GM20431 (cell line): ENCODE data around the gene TAS1R3.
"Not testable (repeated sequence)": the region's sequence is repeated elsewhere in the genome, so short reads cannot be mapped to it uniquely, and the experiment has no call there.

ENCODE experiments used
- in situ Hi-C: fragments of 300-500 bp; cut with MseI, MboI; formaldehyde crosslinking; loops from one replicate; pipeline ENCODE4 v1.15.0; 2020; ENCODE audit warnings: low sequenced_read_pairs; ENCODE audit not compliant: unreplicated experiment

The TAS1R3 gene

GRCh38 chr1:1364266-1364665, 33.2 kb downstream of the TAS1R3 start:
- in situ Hi-C loops, result no loop called here

GRCh38 chr1:1365875-1366698, 35.0 kb downstream of the TAS1R3 start:
- in situ Hi-C loops, result no loop called here

GRCh38 chr1:1366699-1367066, 35.6 kb downstream of the TAS1R3 start:
- in situ Hi-C loops, result no loop called here

GRCh38 chr1:1367315-1367714, 36.2 kb downstream of the TAS1R3 start:
- in situ Hi-C loops, result no loop called here

GRCh38 chr1:1370094-1370493, 39.0 kb downstream of the TAS1R3 start:
- in situ Hi-C loops, result not testable (repeated sequence)

- in situ Hi-C loops, result no loop called here
These were observed 39.8 kb downstream of the TAS1R3 start for GRCh38 chr1:1370771-1371300.

GRCh38 chr1:1371364-1371745, 40.3 kb downstream of the TAS1R3 start:
- in situ Hi-C loops, result no loop called here

GRCh38 chr1:1371746-1372711, 40.9 kb downstream of the TAS1R3 start:
- in situ Hi-C loops, result no loop called here

- in situ Hi-C loops, result no loop called here
These were observed 42.2 kb downstream of the TAS1R3 start for GRCh38 chr1:1373051-1373814.

GRCh38 chr1:1373815-1374588, 42.9 kb downstream of the TAS1R3 start:
- in situ Hi-C loops, result no loop called here

- in situ Hi-C loops, result no loop called here
These were observed 43.5 kb downstream of the TAS1R3 start for GRCh38 chr1:1374589-1374928.

GRCh38 chr1:1374929-1375662, 44.0 kb downstream of the TAS1R3 start, which contains the start of gene AURKAIP1:
AURKAIP1 (minus strand) TSS chr1:1375207; CDS start chr1:1374756, 451 bp downstream.
- in situ Hi-C loops, result no loop called here

- in situ Hi-C loops, result no loop called here
These were observed 45.6 kb downstream of the TAS1R3 start for GRCh38 chr1:1376551-1377226.

GRCh38 chr1:1377540-1378205, 46.6 kb downstream of the TAS1R3 start:
- in situ Hi-C loops, result no loop called here

GRCh38 chr1:1380860-1381259, 49.8 kb downstream of the TAS1R3 start:
- in situ Hi-C loops, result no loop called here

GRCh38 chr1:1381294-1381693, 50.2 kb downstream of the TAS1R3 start:
- in situ Hi-C loops, result no loop called here
